GM19324 (cell line): Measurements from ENCODE around the gene ABCC12.
"Not testable (repeated sequence)": the region's sequence is repeated elsewhere in the genome, so short reads cannot be mapped to it uniquely, and the experiment has no call there.

Experiments
- ATAC-seq: cut with Tn5 transposase; IDR thresholded peaks from one replicate; pipeline ENCODE4 v1.9.1; 2021; ENCODE audit warnings: mild to moderate bottlenecking, moderate library complexity; ENCODE audit not compliant: unreplicated experiment, low FRiP score

The ABCC12 gene

GRCh38 chr16:48155926-48156789 is at the start of gene ABCC12:
Gene ABCC12, minus strand, starts transcription at chr16:48155993. Its CDS starts 9,569 bp downstream, at chr16:48146424.
- no peak for ATAC-seq

- ATAC-seq = no peak
Observed at GRCh38 chr16:48204825-48205151, 49.0 kb upstream of the ABCC12 start.

- no peak for ATAC-seq
Observed at GRCh38 chr16:48203974-48204824, 48.4 kb upstream of the ABCC12 start.

- ATAC-seq = no peak
Observed at GRCh38 chr16:48201515-48202201, 45.9 kb upstream of the ABCC12 start.

GRCh38 chr16:48197294-48197693 is 41.5 kb upstream of the ABCC12 start:
- no peak for ATAC-seq

- ATAC-seq = no peak
Observed at GRCh38 chr16:48194828-48195556, 39.2 kb upstream of the ABCC12 start.

GRCh38 chr16:48193846-48194245 is 38.1 kb upstream of the ABCC12 start:
- ATAC-seq = no peak

GRCh38 chr16:48188449-48189102 is 32.8 kb upstream of the ABCC12 start:
- ATAC-seq = peak; percentile 75

- ATAC-seq = no peak
Observed at GRCh38 chr16:48187779-48188178, 32.0 kb upstream of the ABCC12 start.

- ATAC-seq = no peak
Observed at GRCh38 chr16:48184681-48185080, 28.9 kb upstream of the ABCC12 start.

- no peak for ATAC-seq
Observed at GRCh38 chr16:48182979-48183537, 27.3 kb upstream of the ABCC12 start.

GRCh38 chr16:48181746-48182520 is 26.1 kb upstream of the ABCC12 start:
- ATAC-seq = not testable (repeated sequence)

- no peak for ATAC-seq
Observed at GRCh38 chr16:48180868-48181480, 25.2 kb upstream of the ABCC12 start.

- no peak for ATAC-seq
Observed at GRCh38 chr16:48176635-48177408, 21.0 kb upstream of the ABCC12 start.

- no peak for ATAC-seq
Observed at GRCh38 chr16:48173889-48174288, 18.1 kb upstream of the ABCC12 start.

- no peak for ATAC-seq
Observed at GRCh38 chr16:48172682-48173081, 16.9 kb upstream of the ABCC12 start.

- ATAC-seq = no peak
Observed at GRCh38 chr16:48169896-48170295, 14.1 kb upstream of the ABCC12 start.

- no peak for ATAC-seq
Observed at GRCh38 chr16:48168075-48168474, 12.3 kb upstream of the ABCC12 start.
